Erythroblast (primary cell): ENCODE results near the gene COL6A3.

Experiments used
- DNase-seq, 2 experiments: peaks; one replicate each; lab custom pipeline; 2025; lab: John Stamatoyannopoulos, UW
- GATA1 ChIP-seq: IDR thresholded peaks from 2 replicates; pipeline ENCODE4 v1.6.1; 2011; ENCODE audit warnings: low read depth, mild to moderate bottlenecking, control low read depth, low read length, moderate library complexity
- POLR2A ChIP-seq: IDR thresholded peaks from 2 replicates; pipeline ENCODE4 v1.6.1; 2011; ENCODE audit warnings: mild to moderate bottlenecking, low read length

COL6A3 gene

GRCh38 chr2:237280939-237281338, 133.0 kb downstream of the COL6A3 start:
- DNase-seq, result no peak
- no peak for TF ChIP-seq POLR2A
- no peak for TF ChIP-seq GATA1

GRCh38 chr2:237280229-237280628, 133.7 kb downstream of the COL6A3 start:
- no peak for DNase-seq
- no peak for TF ChIP-seq POLR2A
- TF ChIP-seq GATA1, result no peak

GRCh38 chr2:237279012-237279768, 134.8 kb downstream of the COL6A3 start:
- DNase-seq, result no peak

GRCh38 chr2:237278568-237278967, 135.4 kb downstream of the COL6A3 start:
- DNase-seq, result no peak
- TF ChIP-seq POLR2A (no peak), GATA1 (no peak)

More at GRCh38 chr2:237279012-237279768, 134.8 kb downstream of the COL6A3 start:
- TF ChIP-seq GATA1, result no peak
- no peak for TF ChIP-seq POLR2A

- no peak for TF ChIP-seq GATA1
- no peak for TF ChIP-seq POLR2A
- DNase-seq, result no peak
These were observed 137.1 kb downstream of the COL6A3 start for GRCh38 chr2:237276716-237277490.
